MCF 10A (cell line): Measurements from ENCODE around the gene KIRREL3. TPM values are rescaled to one million over a fixed set of nuclear protein-coding genes. Genes with fewer than 3 reads are reported as not detected.
"Not testable (repeated sequence)": the region's sequence is repeated elsewhere in the genome, so short reads cannot be mapped to it uniquely, and the experiment has no call there.

Experiments
- BruUV-seq: library from RNA; stranded (reverse); fragments of 400-500 nt; replicated peaks from 2 replicates; lab custom pipeline; 2021; lab: Mats Ljungman, UMichigan
- CTCF ChIA-PET: fragments of 300-600 bp; sonication (Branson Sonifier 250); formaldehyde crosslinking; extraction: SDS; loops from one replicate; lab custom pipeline; 2021; ENCODE audit warnings: antibody characterized with exemption, inconsistent platforms; lab: Yijun Ruan, JAX
- POLR2A ChIA-PET: fragments of 300-600, 350-650 bp; sonication (Branson Sonifier 250); formaldehyde crosslinking; extraction: SDS; loops from one replicate; lab custom pipeline; 2020; ENCODE audit warnings: antibody characterized with exemption, inconsistent platforms; lab: Yijun Ruan, JAX
- DNase-seq: peaks from one replicate; pipeline ENCODE4 v3.0.0-alpha.2; 2018; ENCODE audit not compliant: unreplicated experiment
- H3K27ac Mint-ChIP-seq: one replicate; pipeline ENCODE4 v1.8.0; 2022; ENCODE audit warnings: mild to moderate bottlenecking, low read depth, mixed read lengths; ENCODE audit not compliant: unreplicated experiment
- H3K27me3 Mint-ChIP-seq: one replicate; pipeline ENCODE4 v1.8.0; 2022; ENCODE audit warnings: mixed read lengths; ENCODE audit not compliant: insufficient read depth, unreplicated experiment
- H3K36me3 Mint-ChIP-seq: one replicate; pipeline ENCODE4 v1.8.0; 2022; ENCODE audit warnings: mild to moderate bottlenecking, moderate library complexity, mixed read lengths; ENCODE audit not compliant: insufficient read depth, unreplicated experiment
- H3K4me1 Mint-ChIP-seq: one replicate; pipeline ENCODE4 v1.8.0; 2022; ENCODE audit warnings: mixed read lengths; ENCODE audit not compliant: insufficient read depth, unreplicated experiment
- H3K4me3 Mint-ChIP-seq: one replicate; pipeline ENCODE4 v1.8.0; 2022; ENCODE audit warnings: mild to moderate bottlenecking, moderate library complexity, mixed read lengths; ENCODE audit not compliant: unreplicated experiment
- H3K9me3 Mint-ChIP-seq: one replicate; pipeline ENCODE4 v1.8.0; 2022; ENCODE audit warnings: mixed read lengths; ENCODE audit not compliant: unreplicated experiment
- intact Hi-C: fragments of 100-400 bp; cut with micrococcal nuclease; formaldehyde crosslinking; loops from 2 replicates; pipeline ENCODE4 v1.14.1; 2022
- total RNA-seq: library from RNA; stranded (reverse); gene quantifications from 2 replicates; pipeline ENCODE4 v1.2.3, GENCODE V29; 2022
- TF ChIP-seq, protein P1 (sequence below): fragments of 200-600 bp; IDR thresholded peaks from one replicate; pipeline ENCODE4 v1.8.0; 2022; ENCODE audit warnings: antibody characterized with exemption, mild to moderate bottlenecking; ENCODE audit not compliant: unreplicated experiment

The KIRREL3 gene
- total RNA-seq, 1 experiment from 2014 or later = not detected

- POLR2A ChIA-PET = interaction anchor here (0.6 to 2.4 kb wide), 5 partner anchors 8 to 95 kb away, joined by 3 to 11 read pairs (median 4); partner anchors contain the start of gene ST3GAL4
- peak; percentile 91 for DNase-seq
- Mint-ChIP-seq H3K27ac (peak overlapping the region; percentile 83), H3K4me1 (peaks cover 27% of the 10 kb centered on the region)
- H3K9me3 Mint-ChIP-seq, H3K36me3 Mint-ChIP-seq, H3K4me3 Mint-ChIP-seq, intact Hi-C loops, BruUV-seq, H3K27me3 Mint-ChIP-seq: not testable (repeated sequence)
- CTCF ChIA-PET = interaction anchor here (0.7 to 1.8 kb wide), 6 partner anchors 11 to 364 kb away, joined by 3 to 6 read pairs (median 3); no protein-coding TSS in a partner anchor
These were observed 605.9 kb downstream of the KIRREL3 start for GRCh38 chr11:126394634-126395072.

DNA sequence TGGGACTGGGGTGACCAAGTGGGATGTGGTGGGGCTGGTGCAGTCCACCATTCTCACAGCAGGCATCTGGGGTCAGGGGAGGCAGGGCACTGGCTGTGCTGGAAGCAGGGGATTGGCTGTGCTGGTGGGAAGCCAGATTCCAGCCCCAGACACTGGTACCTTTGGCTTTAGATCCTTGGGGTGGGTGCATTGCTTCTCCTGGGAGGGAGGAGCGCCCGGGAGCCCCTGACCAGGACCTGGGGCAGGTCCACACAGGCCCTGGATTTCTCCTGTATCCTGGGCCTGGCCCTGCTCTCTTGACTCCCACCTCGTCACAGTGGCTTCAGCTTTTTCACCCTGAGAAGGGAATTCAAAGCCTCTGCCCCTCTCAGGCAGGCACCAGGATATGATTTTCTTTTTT, 606.5 kb downstream of the KIRREL3 start:
- POLR2A ChIA-PET = interaction anchor here (0.6 to 2.4 kb wide), 4 partner anchors 9 to 95 kb away, joined by 3 to 11 read pairs (median 4); partner anchors contain the start of gene ST3GAL4
- CTCF ChIA-PET = interaction anchor here (0.7 to 1.8 kb wide), 6 partner anchors 12 to 363 kb away, joined by 3 to 6 read pairs (median 3); no protein-coding TSS in a partner anchor

DNA sequence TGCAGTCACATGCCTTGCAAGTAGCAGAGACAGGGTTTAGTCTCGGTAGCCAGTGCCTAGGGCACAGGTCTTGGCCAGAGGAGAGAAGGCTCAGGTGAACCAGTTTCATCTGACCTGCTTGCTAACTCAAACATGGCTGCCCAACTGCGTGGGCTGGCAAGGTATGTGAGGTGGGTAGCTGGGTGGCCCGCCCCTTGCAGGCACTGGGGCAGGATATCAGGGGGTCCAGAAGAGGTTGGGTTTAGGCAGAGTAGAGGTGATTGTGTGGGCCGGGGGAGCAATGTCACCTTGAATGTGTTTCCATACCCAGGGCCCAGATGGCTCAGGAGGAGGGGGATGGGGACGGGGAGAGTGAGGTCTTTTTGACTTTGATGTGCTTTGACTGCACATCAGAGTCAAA, 607.4 kb downstream of the KIRREL3 start:
- no peaks in the 10 kb centered on the region for H3K36me3 Mint-ChIP-seq
- no TSS peak for BruUV-seq
- ChIA-PET POLR2A (interaction anchor here (2.4 kb wide), 1 partner anchor 10 kb away, joined by 11 read pairs; no protein-coding TSS in a partner anchor), CTCF (interaction anchor here (0.9 to 1.8 kb wide), 4 partner anchors 49 to 88 kb away, joined by 3 to 6 read pairs (median 4); no protein-coding TSS in a partner anchor)
- H3K9me3 Mint-ChIP-seq = no peaks in the 10 kb centered on the region
- no peaks in the 10 kb centered on the region for H3K27me3 Mint-ChIP-seq
- TF ChIP-seq, protein P1, sequence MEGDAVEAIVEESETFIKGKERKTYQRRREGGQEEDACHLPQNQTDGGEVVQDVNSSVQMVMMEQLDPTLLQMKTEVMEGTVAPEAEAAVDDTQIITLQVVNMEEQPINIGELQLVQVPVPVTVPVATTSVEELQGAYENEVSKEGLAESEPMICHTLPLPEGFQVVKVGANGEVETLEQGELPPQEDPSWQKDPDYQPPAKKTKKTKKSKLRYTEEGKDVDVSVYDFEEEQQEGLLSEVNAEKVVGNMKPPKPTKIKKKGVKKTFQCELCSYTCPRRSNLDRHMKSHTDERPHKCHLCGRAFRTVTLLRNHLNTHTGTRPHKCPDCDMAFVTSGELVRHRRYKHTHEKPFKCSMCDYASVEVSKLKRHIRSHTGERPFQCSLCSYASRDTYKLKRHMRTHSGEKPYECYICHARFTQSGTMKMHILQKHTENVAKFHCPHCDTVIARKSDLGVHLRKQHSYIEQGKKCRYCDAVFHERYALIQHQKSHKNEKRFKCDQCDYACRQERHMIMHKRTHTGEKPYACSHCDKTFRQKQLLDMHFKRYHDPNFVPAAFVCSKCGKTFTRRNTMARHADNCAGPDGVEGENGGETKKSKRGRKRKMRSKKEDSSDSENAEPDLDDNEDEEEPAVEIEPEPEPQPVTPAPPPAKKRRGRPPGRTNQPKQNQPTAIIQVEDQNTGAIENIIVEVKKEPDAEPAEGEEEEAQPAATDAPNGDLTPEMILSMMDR = no peak
- H3K4me1 Mint-ChIP-seq = peaks cover 27% of the 10 kb centered on the region
- H3K4me3 Mint-ChIP-seq = no peak overlapping the region
- peak overlapping the region; percentile 83 for H3K27ac Mint-ChIP-seq
- intact Hi-C loops = no loop called here
- no peak for DNase-seq

More for the DNA sequence above, 606.5 kb downstream of the KIRREL3 start:
- H3K4me1 Mint-ChIP-seq = peaks cover 27% of the 10 kb centered on the region
- BruUV-seq = no TSS peak
- H3K36me3 Mint-ChIP-seq = no peaks in the 10 kb centered on the region
- peak overlapping the region; percentile 83 for H3K27ac Mint-ChIP-seq
- intact Hi-C loops = no loop called here
- H3K27me3 Mint-ChIP-seq = no peaks in the 10 kb centered on the region
- TF ChIP-seq, protein P1 = no peak
- no peak overlapping the region for H3K4me3 Mint-ChIP-seq
- DNase-seq = peak; percentile 51
- H3K9me3 Mint-ChIP-seq = no peaks in the 10 kb centered on the region

- no peak for DNase-seq
- Mint-ChIP-seq H3K4me1 (peaks cover 27% of the 10 kb centered on the region), H3K27me3 (no peaks in the 10 kb centered on the region), H3K36me3 (no peaks in the 10 kb centered on the region), H3K4me3 (no peak overlapping the region), H3K27ac (peak overlapping the region; percentile 83), H3K9me3 (no peaks in the 10 kb centered on the region)
- intact Hi-C loops = no loop called here
- ChIA-PET CTCF (interaction anchor here (0.6 to 1.4 kb wide), 4 partner anchors 50 to 1560 kb away, joined by 3 to 4 read pairs (median 3); no protein-coding TSS in a partner anchor), POLR2A (interaction anchor here (1.0 kb wide), 1 partner anchor 9 kb away, joined by 3 read pairs; no protein-coding TSS in a partner anchor)
- BruUV-seq = no TSS peak
- TF ChIP-seq, protein P1 = no peak
These were observed 607.9 kb downstream of the KIRREL3 start for GRCh38 chr11:126392633-126393013.
